ENCODE measurements around the gene GMDS. TPM values are rescaled to one million over a fixed set of nuclear protein-coding genes. Genes with fewer than 3 reads are reported as not detected.
A peak's percentile ranks its signal among the peaks of the same experiment; 100 is the strongest.

GMDS gene
- 22.4 and 23.2 TPM in 2 replicates for total RNA-seq (2014; rRNA removed; shearing (Covaris generic))

DNA sequence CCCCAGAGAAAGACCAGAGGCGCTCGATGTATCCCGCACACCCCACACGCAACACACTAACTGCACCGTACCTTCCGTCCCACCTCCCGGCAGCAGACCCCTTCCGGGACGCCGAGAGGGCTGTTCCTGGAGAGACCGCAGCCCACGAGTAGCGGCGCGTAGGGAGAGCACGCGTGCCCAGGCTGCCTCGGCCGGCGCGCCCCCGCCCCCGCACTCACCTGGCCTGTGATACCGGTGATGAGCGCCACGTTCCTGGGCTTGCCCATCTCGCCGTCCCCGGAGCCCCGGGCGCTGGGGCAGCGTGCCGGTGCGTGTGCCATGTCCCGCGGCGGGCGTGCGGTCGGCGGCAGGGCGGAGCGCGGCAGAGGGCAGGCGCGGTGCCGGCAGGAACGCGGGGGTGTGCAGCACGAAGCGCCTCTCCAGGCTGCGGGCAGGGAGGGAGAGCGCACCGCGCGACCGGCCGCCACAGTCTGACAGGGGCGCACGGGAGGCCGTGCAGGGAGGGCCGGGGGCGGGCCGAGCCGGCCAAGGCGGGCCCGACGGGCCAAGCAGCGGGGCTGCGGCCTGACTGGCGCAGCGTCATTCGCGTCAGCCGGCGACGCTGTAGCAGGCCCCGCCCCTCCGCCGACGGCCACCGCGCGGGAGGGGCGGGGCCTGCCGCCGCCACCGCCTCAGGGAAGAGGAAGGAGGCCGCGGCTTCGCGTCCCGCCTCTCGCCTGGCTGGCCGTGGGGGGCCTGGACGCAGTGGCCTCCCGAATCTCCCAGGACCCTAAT is at the start of gene GMDS:
Gene GMDS, minus strand, starts transcription at position 503 of the 774 bp plus-strand sequence.
- peak; percentile 89 for DNase-seq (ENCODE audit: low read depth)

DNA sequence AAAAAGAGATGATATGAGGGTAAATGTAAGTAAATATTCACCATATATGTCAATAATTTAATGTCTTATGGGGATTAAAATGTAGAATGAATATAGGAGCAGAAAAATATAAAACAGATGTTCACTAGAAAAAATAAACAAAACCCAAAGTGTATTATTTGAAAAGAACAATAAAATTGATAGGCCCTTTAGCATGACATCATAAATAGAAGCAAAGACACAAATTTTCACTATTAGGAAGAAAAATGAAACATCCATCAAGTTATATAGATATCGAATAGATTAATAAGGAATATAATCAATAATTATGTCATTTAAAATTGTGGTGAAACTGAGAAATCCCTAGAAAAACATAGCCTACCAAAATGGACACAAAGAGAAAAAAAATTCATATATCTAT is 40.1 kb upstream of the GMDS start:
- DNase-seq (ENCODE audit: low read depth): no peak

DNA sequence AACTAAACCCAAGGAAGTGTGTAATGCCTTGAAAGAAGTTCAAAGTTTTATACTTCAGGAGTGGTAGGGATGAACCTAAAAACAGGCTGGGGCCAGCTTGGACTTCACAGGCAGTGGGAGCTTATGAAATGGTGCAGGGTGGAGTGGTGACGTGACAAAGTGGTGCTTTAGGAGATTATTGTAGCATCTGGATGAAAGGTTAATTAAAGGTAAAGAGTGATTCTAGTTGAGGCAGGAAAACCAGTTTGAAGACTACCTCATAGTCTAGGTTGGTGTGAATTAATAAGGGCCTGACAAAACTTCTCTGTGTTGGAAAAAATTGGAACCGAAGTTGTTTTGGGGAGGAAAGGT is 30.5 kb upstream of the GMDS start:
- DNase-seq (ENCODE audit: low read depth): no peak

DNA sequence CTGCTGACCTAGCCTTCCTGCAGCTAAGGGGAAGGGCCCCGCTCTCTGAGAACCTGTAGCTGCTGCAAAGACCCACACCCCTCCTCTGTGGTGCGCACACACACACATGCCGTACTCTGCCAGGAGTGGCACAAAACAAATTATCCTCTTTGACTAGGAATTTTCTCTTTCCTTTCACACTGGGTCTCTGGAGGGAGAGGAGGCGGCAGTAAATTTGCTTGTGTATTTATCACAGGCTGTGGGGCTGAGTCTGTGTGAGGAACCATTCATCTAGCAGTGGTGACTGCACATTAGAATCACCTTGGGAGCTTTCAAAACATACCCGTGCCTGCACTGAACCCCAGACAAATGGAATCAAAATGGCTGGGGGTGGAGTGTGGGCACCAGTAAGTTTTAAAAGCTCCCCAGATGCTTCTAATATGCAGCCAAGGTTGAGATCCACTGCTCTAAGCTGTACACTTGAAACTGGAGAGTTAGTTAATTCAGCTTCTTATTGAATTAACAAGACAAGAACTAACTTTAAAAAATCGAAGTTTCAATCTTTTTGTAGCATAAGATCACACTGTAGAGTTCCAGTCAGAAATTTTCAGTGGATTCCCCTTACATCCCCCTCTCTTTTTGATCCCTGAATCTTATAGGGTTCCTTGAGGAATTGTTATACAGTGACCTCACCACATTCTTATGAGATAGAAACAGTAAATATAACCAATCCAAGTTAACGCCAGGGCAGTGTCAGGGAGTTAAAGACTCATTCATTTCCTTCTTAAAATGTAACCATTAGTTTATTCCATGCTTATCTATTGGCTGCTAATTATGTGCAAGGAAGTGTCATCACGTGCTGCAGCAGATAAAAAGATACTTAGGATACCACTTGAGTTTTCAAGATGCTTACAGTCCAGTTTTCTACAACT is 29.8 kb upstream of the GMDS start:
- peak; percentile 26 for DNase-seq (ENCODE audit: low read depth)

DNA sequence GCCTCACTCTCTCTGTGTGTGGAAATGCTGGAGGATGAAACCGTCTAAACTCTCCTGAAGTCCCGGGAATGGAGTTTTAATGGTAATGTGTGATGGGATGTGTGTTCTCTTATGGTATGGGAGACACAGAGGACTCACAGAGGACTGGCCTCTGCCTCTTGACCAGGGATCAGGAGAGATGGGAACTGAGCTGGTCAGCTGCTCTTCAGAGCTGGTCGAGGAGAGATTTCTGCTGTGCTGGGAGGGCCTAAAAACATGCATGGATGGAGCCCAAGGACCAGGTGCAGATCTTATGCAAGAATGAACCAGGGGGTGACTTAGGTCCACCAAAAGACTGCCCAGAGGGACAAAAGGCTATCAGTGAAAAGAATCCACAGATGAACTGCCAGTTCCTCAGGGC is 27.3 kb upstream of the GMDS start:
- no peak for DNase-seq (ENCODE audit: low read depth)

DNA sequence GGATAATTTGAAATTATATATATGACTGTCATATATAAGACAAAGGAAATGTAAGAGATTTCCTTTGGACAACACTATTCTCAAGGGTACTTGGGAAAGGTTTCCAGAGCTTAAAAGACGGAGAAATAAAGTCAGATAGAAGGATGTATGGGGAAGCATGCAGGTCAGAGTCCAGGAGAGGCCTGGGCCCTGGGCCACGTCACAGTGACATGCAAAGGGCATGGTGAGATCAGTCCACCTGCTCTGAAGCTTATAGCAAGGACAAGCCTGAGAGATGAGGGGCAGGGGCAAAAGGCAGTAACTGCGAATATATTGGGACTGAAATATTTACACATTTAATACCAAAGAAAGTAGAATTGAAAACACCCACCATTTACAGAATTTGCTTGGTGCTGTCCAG is 24.6 kb upstream of the GMDS start:
- DNase-seq (ENCODE audit: low read depth): no peak

DNA sequence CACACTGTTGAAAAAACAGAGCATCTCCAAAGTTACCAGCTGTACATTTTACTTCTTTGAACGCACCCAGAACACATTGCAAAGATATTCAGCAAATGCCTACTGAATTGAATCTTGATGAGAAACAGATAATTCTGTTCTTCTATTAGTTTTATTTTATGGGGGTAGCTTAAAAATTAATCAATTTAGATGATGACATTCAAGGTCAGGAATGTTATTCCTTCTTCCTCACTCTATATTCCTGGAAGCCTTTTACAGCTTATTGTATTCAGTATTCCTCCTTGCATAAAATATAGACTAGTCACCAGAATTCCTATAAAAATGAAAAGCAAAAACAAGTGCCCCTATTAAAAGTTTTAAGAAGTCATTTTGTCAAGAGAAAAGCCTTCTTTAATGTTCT is 21.4 kb upstream of the GMDS start:
- no peak for DNase-seq (ENCODE audit: low read depth)

DNA sequence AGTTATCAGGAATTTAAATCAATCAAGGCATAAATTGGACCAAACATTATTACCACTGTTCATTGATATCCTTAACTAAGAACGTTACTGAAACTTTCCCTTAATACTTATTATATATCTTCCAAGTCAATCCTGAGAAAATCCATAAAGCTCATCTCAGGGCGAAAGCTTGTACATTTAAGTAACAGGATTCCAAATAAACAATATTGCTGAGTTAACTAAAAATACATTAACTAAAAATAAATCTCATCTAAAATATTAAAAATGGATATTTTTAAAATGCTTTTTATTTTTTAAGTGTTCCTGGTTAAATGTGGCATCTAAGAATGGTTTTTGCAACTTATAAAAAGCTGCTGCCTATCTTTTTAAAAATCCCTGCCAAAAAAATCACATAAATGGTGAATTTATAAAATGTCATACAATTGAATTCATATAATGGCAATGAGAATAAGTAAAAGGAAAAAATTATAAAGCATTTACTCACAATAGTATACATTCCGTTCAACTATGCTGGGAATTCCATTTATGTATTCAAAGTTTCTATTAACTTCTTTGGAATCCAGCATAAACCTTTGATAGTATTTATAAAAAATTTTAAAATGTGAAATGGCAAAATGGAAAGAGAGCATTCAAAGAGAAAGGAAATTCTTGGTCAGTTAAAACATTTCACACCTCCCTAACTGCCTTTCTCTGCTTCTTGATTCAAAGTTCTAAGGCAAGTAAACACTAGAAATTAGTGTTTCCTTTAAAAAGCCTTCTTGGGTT is 20.8 kb upstream of the GMDS start:
- DNase-seq (ENCODE audit: low read depth): no peak

DNA sequence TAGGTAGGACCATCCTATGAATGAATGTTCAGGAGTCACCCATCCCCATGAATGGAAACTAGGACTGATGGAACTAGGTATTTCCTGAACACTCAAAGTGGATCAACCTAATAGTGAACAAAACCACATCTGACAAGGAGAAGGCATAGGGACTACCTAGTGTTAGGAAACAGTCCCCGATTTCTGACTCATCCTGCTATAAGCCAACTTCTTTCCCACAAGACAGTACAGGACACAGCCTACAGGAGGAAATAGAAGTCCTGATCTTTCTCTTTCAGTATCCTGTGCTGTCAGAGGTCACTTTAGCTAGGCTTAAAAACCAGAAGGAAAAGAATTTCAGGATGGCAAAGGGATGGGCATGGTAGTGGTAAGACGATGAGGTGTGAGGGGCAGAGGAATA is 19.5 kb upstream of the GMDS start:
- peak; percentile 73 for DNase-seq (ENCODE audit: low read depth)

DNA sequence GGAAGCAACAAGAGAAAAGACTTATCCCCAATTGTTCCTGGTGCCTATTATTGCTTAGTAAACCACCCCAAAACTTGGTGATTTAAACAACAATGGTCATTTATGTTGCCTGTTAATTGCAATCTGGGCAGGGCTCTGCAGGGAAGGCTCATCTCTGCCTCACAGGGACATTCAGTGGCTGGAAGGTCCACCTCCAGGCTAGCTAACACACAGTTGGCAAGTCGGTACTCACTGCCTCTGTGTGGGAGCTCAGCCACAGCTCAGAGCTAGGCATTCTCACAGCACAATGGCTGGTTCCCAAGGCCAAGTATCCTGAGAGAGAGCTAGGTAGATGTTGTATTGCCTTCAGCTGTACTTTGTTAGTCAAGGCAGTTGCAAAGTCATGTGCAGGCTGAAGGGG is 18.5 kb upstream of the GMDS start:
- no peak for DNase-seq (ENCODE audit: low read depth)

DNA sequence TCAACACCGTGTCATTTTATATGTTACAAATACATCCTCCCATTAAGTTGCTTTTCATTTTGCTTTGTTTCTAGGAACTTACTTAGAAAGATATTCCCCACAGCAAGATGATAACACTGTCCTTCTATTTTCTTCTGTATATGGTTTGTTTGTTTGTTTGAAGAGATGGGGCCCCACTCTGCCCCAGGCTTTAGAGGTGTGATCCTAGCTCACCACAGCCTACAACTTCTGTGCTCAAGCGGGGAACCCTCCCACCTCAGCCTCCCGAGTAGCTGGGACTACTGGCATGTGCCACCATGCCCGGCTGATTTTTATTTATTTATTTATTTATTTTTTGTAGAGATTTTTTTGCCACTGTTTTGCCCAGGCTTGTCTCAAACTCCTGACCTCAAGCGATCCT is 14.2 kb upstream of the GMDS start:
- no peak for DNase-seq (ENCODE audit: low read depth)

DNA sequence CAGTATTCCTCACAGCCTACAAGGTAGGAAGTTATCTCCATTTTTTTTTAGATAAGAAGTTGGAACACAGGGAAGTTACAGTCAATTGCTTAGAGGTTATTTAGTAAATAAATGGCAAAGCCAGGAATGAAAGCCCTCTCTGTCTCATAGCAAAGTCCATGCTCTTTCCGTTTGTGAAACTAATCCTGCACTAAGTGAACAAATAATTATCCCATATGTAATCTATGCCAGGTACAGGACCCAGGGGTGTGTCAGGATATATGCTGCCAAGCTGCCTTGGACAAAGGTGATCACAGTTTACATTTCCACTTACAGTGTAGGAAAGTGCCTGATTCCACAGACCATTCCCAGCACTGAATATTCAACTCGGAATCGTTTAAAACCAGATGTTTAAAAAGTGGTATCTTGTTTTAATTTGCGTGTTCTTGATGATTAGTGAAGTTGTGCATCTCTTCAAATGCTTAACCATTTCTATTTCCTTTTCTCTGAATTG is 13.6 kb upstream of the GMDS start:
- DNase-seq (ENCODE audit: low read depth): no peak

DNA sequence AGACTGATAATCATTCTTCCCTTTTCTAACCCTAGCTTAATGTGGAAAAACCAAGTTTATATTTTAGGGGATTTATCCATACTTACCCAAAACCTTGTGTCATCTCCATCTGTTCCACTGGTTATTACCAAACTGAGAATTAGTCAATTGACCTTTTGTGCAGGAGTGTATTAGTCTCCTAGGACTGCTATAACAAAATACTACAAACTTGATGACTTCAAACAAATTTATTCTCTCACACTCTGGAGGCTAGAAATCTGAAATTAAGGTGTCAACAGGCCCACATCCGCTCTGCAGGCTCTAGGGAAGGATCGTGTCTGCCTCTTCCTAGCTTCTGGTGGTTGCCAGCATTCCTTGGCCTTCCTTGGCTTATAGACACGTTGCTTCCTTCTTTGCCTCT is 12.7 kb upstream of the GMDS start:
- DNase-seq (ENCODE audit: low read depth): no peak

DNA sequence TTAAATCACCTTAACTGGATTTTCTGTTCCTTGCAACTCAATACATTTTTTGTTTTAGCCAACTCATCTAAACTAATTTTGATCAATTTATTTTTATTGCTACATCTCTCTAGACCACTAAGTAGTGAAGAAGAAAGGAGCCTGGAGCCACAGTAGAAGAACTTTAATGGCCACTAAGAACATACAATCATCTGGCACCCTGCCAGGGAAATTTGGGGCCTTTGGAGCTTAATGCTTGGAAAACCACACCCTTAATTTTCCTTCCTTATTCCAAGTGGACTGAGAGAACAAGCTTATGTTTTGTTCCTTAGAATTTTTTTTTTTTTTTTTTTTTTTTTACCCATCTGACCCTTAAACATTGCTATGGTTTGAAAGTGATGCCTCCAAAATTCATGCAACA is 12.0 kb upstream of the GMDS start:
- no peak for DNase-seq (ENCODE audit: low read depth)

DNA sequence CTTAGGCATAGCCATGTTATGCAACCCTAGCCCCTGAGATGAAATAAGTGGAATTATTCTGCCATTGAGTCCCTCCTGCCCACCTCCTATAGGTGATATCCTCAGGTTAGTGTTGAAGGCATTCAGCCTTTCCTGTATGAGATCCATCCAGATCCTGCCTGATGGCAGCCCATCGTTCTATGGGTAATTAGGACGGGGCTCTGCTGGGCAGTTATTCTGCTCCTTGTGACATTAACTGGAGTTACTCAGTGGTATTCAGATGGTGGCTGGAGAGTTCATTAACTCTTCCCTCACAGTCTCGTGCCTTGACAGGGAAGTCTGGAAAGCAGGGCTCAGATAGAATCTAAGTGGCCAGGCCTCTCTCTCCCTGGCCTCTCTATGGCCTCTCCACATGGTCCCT is 9.3 kb upstream of the GMDS start:
- no peak for DNase-seq (ENCODE audit: low read depth)

DNA sequence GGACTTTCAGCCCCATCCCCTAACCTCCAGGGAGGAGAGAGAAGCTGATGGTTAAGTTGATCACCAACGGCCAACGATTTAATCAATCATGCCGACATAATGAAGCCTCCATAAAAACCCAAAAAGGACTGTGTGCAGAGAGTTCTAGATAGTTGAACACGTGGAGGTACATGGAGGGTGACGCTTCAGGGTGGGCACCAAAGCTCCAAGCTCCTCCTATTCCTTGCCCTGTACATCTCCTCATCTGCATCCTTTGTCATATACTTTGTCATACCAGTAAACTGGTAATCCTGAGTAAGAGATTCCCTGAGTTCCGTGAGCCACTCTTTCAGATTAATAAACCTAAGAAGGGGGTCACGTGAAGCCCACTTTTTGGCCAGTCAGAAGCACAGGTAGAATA is 3.7 kb upstream of the GMDS start:
- DNase-seq (ENCODE audit: low read depth): no peak

DNA sequence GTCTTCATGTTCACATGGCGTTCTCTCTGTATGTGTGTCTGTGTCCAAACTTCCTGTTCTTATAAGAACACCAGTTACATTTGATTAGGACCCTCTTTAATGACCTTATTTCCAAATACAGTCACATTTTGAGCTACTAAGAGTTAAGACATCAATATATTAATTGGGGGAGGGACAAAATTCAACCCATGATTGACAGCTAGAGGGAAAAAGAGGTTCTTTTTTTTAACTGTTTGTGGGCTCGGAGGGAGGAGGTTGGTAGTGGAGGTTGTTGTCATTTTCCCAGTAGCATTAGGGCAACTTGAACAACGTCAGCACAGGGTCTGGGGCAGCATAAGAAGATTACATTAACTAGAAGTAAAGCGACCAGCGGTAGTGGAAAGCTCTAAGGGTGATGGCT is 2.3 kb upstream of the GMDS start:
- DNase-seq (ENCODE audit: low read depth): no peak

DNA sequence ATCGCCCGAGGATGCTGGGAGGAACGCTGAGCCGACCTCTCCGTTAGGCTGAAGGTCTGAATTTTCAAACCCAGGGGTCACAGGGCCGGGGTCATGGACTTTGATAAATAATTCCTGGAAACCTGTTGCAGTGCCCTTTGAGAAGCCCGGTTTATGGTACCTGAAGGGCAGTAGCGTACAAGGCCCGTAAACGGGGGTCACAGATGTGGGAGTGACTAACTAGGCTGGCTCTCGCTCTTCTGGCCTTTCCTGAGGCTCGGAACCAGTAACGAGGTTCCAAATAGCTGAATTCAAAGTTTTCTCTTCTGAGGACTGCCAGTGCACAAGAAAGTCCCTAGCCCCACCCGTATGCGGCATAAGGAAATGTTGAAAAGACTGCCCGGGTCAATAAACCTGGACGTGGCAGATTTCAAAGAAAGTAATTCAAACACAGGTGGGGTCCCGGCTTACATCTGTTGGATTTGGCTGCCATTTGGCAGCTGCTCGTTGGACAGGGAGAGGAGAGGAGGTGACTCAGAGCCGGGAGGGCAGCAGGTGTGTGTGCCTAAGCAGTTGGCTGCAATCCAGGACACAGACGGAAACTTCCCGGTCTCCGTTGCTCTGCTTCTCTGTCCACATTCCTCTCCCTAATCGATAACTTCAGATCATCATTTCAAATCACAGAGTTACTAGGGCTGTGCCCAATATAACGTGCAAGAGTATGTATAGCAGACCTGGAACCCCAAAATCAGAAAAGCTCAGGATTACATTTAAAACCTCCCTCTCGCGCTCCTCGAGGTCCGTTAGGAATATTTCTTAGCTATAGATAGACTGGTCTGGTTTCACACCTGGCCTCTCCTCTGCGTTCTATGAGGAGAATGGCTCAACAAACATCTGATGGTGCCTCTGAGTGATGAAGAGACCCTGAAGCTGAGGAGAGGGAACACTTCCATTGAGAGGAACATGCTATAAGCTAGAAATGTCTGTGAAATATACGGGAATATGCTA is 765 bp upstream of the GMDS start:
- DNase-seq (ENCODE audit: low read depth): peak; percentile 81

DNA sequence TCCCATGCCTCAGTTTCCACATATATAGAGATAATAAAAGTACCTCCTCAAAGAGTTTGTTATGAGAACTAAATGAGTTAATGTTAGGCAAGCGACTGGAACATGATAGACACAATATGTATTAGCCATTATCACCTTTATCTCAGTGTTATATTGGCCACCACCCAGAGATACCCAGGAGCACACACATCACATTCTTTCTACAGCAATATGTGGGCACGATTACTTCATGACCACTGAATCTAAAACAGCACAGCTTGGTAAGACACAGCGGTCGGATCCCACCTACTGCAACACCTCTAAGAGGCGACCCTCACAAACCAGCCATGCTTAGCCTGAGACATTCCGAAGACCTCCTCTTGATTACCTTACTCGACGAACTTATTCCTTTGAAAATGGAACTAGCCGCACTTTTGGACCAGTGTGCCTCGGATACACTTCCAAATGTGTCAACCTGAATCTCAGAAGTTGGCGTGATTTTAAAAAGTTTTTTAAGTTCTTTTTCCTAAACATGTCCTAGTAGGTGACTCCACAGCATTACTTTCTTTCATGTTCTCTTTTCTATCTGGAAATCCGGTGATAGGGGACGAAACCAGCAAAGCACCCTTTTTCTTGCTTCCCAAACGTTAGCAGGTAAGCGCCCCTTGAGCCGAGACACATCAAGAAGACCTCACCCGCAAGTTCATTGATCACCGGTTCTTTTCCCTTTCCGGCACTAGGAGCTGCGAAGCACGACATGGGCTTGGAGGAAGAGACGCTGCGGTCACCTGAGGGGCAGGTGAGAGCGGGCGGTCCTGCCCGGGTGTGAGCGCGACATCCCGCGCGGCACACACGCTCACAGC is 923 bp downstream of the GMDS start:
- DNase-seq (ENCODE audit: low read depth): peak; percentile 8

DNA sequence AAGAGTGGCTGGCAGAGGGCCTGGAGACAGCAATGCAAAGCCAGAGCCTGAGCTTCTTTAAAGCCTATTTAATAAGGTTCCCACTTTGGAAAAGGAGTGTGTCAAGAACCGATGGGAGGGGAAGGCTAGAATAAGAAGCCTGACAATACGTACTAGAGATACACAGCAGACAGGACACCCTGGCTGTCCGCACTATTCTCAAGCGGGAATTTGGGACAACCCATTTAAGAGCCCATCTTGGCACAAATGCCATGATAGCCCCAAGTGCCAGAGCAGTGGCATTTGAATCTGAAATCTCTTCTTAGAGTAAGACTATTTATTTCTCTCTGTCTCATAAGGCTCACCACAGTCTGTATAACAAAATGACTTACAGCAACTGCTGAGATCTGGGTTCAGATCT is 3.1 kb downstream of the GMDS start:
- DNase-seq (ENCODE audit: low read depth): no peak

Measured in M059J (cell line).